Astrocyte (in vitro differentiated cells and primary cell): ENCODE results near the gene ZNF587.
"Not testable (repeated sequence)": the region's sequence is repeated elsewhere in the genome, so short reads cannot be mapped to it uniquely, and the experiment has no call there.

Source experiments
- EZH2 ChIP-seq: IDR thresholded peaks from 2 replicates; pipeline ENCODE4 v1.6.1; 2012; ENCODE audit warnings: mild to moderate bottlenecking, low read length, inconsistent platforms; ENCODE audit not compliant: insufficient read depth
- TF ChIP-seq, protein P1 (sequence below): IDR thresholded peaks from 2 replicates; pipeline ENCODE4 v1.5.1; 2011; ENCODE audit warnings: low read depth, mild to moderate bottlenecking, inconsistent platforms, low read length, moderate library complexity; ENCODE audit not compliant: insufficient read depth

DNA sequence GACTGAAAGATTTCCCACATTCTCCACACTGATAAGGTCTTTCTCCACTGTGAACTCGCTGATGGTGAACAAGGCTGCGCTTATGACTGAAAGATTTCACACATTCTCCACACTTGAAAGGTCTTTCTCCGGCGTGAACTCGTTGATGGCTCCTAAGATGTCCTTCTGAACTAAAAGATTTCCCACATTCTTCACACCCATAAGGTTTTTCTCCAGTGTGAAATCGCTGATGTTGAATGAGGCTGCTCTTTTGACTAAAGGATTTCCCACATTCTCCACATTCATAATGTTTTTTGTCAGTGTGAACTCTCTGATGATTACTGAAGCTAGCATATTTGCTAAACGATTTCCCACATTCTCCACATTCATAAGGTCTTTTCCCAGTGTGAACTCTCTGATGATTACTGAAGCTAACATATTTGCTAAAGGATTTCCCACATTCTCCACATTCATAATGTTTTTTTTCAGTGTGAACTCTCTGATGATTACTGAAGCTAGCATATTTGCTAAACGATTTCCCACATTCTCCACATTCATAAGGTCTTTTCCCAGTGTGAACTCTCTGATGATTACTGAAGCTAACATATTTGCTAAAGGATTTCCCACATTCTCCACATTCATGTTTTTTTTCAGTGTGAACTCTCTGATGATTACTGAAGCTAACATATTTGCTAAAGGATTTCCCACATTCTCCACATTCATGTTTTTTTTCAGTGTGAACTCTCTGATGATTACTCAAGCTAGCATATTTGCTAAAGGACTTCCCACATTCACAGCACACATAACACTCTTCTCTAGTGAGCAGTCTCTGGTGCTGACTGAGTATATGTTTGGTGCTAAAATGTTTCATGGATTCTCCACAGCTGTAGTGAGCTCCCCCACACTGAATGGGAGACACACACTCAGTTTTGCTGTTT, 24.5 kb downstream of the ZNF587 start:
- TF ChIP-seq, protein P1, sequence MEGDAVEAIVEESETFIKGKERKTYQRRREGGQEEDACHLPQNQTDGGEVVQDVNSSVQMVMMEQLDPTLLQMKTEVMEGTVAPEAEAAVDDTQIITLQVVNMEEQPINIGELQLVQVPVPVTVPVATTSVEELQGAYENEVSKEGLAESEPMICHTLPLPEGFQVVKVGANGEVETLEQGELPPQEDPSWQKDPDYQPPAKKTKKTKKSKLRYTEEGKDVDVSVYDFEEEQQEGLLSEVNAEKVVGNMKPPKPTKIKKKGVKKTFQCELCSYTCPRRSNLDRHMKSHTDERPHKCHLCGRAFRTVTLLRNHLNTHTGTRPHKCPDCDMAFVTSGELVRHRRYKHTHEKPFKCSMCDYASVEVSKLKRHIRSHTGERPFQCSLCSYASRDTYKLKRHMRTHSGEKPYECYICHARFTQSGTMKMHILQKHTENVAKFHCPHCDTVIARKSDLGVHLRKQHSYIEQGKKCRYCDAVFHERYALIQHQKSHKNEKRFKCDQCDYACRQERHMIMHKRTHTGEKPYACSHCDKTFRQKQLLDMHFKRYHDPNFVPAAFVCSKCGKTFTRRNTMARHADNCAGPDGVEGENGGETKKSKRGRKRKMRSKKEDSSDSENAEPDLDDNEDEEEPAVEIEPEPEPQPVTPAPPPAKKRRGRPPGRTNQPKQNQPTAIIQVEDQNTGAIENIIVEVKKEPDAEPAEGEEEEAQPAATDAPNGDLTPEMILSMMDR: not testable (repeated sequence)
- TF ChIP-seq EZH2: not testable (repeated sequence)
